Measurements from ENCODE around the gene LTO1. TPM values are rescaled to one million over a fixed set of nuclear protein-coding genes. Genes with fewer than 3 reads are reported as not detected.
"Not testable (repeated sequence)": the region's sequence is repeated elsewhere in the genome, so short reads cannot be mapped to it uniquely, and the experiment has no call there.

The LTO1 gene
- total RNA-seq, 1 experiment from 2014 or later, result 12.9 TPM

GRCh38 chr11:69702769-69703452 is 27.8 kb upstream of the LTO1 start:
- DNase-seq (ENCODE audit: extremely low read depth, low read depth), result no peak

GRCh38 chr11:69702239-69702691 is 27.1 kb upstream of the LTO1 start:
- DNase-seq (ENCODE audit: extremely low read depth, low read depth), result no peak

- no peak for DNase-seq (ENCODE audit: extremely low read depth, low read depth)
Measured at GRCh38 chr11:69700278-69701140, 25.4 kb upstream of the LTO1 start.

GRCh38 chr11:69699213-69699612 is 24.1 kb upstream of the LTO1 start:
- no peak for DNase-seq (ENCODE audit: extremely low read depth, low read depth)

GRCh38 chr11:69698362-69698761 is 23.2 kb upstream of the LTO1 start:
- DNase-seq (ENCODE audit: extremely low read depth, low read depth), result no peak

- DNase-seq (ENCODE audit: extremely low read depth, low read depth), result no peak
Measured at GRCh38 chr11:69697861-69698260, 22.7 kb upstream of the LTO1 start.

- no peak for DNase-seq (ENCODE audit: extremely low read depth, low read depth)
Measured at GRCh38 chr11:69697469-69697843, 22.3 kb upstream of the LTO1 start.

- no peak for DNase-seq (ENCODE audit: extremely low read depth, low read depth)
Measured at GRCh38 chr11:69696749-69697468, 21.8 kb upstream of the LTO1 start.

GRCh38 chr11:69695995-69696394 is 20.8 kb upstream of the LTO1 start:
- DNase-seq (ENCODE audit: extremely low read depth, low read depth), result not testable (repeated sequence)

GRCh38 chr11:69695581-69695980 is 20.4 kb upstream of the LTO1 start:
- DNase-seq (ENCODE audit: extremely low read depth, low read depth), result no peak

GRCh38 chr11:69694781-69695180 is 19.6 kb upstream of the LTO1 start:
- DNase-seq (ENCODE audit: extremely low read depth, low read depth), result no peak

GRCh38 chr11:69692422-69692821 is 17.3 kb upstream of the LTO1 start:
- no peak for DNase-seq (ENCODE audit: extremely low read depth, low read depth)

GRCh38 chr11:69691463-69691862 is 16.3 kb upstream of the LTO1 start:
- DNase-seq (ENCODE audit: extremely low read depth, low read depth), result no peak

- no peak for DNase-seq (ENCODE audit: extremely low read depth, low read depth)
Measured at GRCh38 chr11:69689484-69690319, 14.5 kb upstream of the LTO1 start.

GRCh38 chr11:69687969-69688771 is 13.0 kb upstream of the LTO1 start:
- not testable (repeated sequence) for DNase-seq (ENCODE audit: extremely low read depth, low read depth)

- no peak for DNase-seq (ENCODE audit: extremely low read depth, low read depth)
Measured at GRCh38 chr11:69686856-69687255, 11.7 kb upstream of the LTO1 start.

GRCh38 chr11:69686452-69686851 is 11.3 kb upstream of the LTO1 start:
- DNase-seq (ENCODE audit: extremely low read depth, low read depth), result no peak

- no peak for DNase-seq (ENCODE audit: extremely low read depth, low read depth)
Measured at GRCh38 chr11:69685348-69685747, 10.2 kb upstream of the LTO1 start.

- DNase-seq (ENCODE audit: extremely low read depth, low read depth), result no peak
Measured at GRCh38 chr11:69684651-69685050, 9.5 kb upstream of the LTO1 start.
